ENCODE data around the gene OVCH2.

Gene OVCH2

DNA sequence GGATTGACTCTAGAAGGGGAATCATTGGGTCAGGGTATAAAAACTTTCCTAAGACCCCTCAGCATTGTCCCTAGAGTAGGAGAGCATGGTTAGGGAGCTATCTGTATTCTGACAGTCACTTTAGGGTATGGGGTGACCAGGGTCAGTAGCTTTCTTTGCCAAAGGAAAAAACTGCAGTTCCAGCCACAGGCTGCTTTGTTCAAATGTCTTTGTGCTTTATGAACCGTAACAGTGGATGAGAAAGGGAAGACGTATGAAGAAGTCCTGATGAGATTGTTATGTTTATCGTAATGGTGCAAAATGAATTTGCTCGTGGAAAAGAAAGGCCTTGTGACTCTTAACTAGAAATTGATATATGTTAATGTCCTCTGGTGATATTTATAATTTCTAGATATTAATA is 63.0 kb downstream of the OVCH2 start:
- Histone ChIP-seq H3K79me2 (ENCODE audit: insufficient read depth, low read length) (no peaks in the 10 kb centered on the region), H3K27me3 (ENCODE audit: insufficient read depth, low read length) (no peaks in the 10 kb centered on the region), H3K9me2 (ENCODE audit: low read depth, low read length) (no peaks in the 10 kb centered on the region), H3K27ac (ENCODE audit: low read depth, low read length, poor library complexity, severe bottlenecking) (no peak overlapping the region), H4K20me1 (ENCODE audit: insufficient read depth, low read length) (no peaks in the 10 kb centered on the region), H3K4me3 (ENCODE audit: low read depth, low read length, poor library complexity, severe bottlenecking) (no peak overlapping the region), H2AFZ (ENCODE audit: low read length) (no peak overlapping the region), H3K4me1 (ENCODE audit: insufficient read depth, low read length, severe bottlenecking) (peaks cover 9% of the 10 kb centered on the region), H3K9me3 (ENCODE audit: low read length) (no peaks in the 10 kb centered on the region), H3K4me2 (ENCODE audit: low read length) (no peak overlapping the region), H3K36me3 (ENCODE audit: insufficient read depth, low read length) (peaks cover 27% of the 10 kb centered on the region), H3K9ac (ENCODE audit: low read length) (no peak overlapping the region), H3F3A (ENCODE audit: insufficient read depth, low read length) (no peaks in the 10 kb centered on the region)
- TF ChIP-seq, protein P1, sequence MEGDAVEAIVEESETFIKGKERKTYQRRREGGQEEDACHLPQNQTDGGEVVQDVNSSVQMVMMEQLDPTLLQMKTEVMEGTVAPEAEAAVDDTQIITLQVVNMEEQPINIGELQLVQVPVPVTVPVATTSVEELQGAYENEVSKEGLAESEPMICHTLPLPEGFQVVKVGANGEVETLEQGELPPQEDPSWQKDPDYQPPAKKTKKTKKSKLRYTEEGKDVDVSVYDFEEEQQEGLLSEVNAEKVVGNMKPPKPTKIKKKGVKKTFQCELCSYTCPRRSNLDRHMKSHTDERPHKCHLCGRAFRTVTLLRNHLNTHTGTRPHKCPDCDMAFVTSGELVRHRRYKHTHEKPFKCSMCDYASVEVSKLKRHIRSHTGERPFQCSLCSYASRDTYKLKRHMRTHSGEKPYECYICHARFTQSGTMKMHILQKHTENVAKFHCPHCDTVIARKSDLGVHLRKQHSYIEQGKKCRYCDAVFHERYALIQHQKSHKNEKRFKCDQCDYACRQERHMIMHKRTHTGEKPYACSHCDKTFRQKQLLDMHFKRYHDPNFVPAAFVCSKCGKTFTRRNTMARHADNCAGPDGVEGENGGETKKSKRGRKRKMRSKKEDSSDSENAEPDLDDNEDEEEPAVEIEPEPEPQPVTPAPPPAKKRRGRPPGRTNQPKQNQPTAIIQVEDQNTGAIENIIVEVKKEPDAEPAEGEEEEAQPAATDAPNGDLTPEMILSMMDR (IDR thresholded peaks at IDR 0.05; ENCODE audit: low read length) = no peak
- TF ChIP-seq EZH2 (IDR thresholded peaks at IDR 0.05; ENCODE audit: borderline replicate concordance, low read length) = no peak

DNA sequence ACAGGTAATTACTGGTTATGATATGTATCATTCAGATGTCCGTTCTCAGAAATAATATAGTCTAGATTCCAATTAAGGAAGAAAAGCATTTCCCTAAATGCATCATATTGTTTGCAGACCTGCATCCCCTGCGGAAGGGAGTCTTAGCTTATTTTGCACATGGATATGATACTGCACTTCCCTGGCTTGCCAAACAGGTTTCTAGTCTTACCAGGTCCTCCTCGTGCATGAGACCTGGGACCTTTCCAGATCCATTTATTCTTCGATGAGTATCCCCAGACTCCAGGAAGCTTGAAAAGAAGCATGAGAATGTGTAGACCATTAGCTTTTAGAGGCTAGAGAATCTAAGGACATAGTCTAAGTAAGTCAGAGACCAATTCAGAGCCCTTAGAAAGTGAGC is 63.5 kb downstream of the OVCH2 start:
- Histone ChIP-seq H3K9ac (ENCODE audit: low read length) (no peak overlapping the region), H2AFZ (ENCODE audit: low read length) (no peak overlapping the region), H3K4me3 (ENCODE audit: low read depth, low read length, poor library complexity, severe bottlenecking) (no peak overlapping the region), H3K4me2 (ENCODE audit: low read length) (no peak overlapping the region), H3K9me3 (ENCODE audit: low read length) (no peaks in the 10 kb centered on the region), H3K36me3 (ENCODE audit: insufficient read depth, low read length) (peaks cover 26% of the 10 kb centered on the region), H3K79me2 (ENCODE audit: insufficient read depth, low read length) (no peaks in the 10 kb centered on the region), H3K4me1 (ENCODE audit: insufficient read depth, low read length, severe bottlenecking) (peaks cover 9% of the 10 kb centered on the region), H3K9me2 (ENCODE audit: low read depth, low read length) (no peaks in the 10 kb centered on the region), H4K20me1 (ENCODE audit: insufficient read depth, low read length) (no peaks in the 10 kb centered on the region), H3K27me3 (ENCODE audit: insufficient read depth, low read length) (no peaks in the 10 kb centered on the region), H3F3A (ENCODE audit: insufficient read depth, low read length) (no peaks in the 10 kb centered on the region), H3K27ac (ENCODE audit: low read depth, low read length, poor library complexity, severe bottlenecking) (no peak overlapping the region)
- no peak for TF ChIP-seq EZH2 (IDR thresholded peaks at IDR 0.05; ENCODE audit: borderline replicate concordance, low read length)
- TF ChIP-seq, protein P1 (IDR thresholded peaks at IDR 0.05; ENCODE audit: low read length) = no peak

DNA sequence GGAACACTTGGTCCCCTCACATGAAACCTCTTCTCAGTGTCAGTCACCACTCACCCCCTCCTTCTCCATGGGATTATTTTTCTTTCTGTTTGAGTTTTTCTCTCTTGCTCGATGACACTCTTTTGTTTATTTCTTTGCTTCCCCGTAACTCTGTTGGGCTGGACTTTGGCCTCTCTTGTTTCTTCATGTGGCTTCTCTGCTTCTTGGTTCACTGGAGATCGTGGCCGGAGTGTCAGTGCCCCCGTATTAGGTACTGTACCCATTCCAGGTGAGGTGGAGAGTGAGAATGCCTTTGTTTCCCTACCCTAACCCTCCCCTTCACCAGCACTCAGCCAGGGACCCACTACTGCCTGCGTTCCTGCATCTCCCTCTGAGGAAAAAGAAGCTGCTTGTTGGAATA is 65.5 kb downstream of the OVCH2 start:
- H3K9me3 ChIP-seq (ENCODE audit: low read length) = no peaks in the 10 kb centered on the region
- peaks cover 9% of the 10 kb centered on the region for H3K4me1 ChIP-seq (ENCODE audit: insufficient read depth, low read length, severe bottlenecking)
- H3K36me3 ChIP-seq (ENCODE audit: insufficient read depth, low read length) = peaks cover 44% of the 10 kb centered on the region
- H4K20me1 ChIP-seq (ENCODE audit: insufficient read depth, low read length) = no peaks in the 10 kb centered on the region
- no peak overlapping the region for H3K4me2 ChIP-seq (ENCODE audit: low read length)
- TF ChIP-seq EZH2 (IDR thresholded peaks at IDR 0.05; ENCODE audit: borderline replicate concordance, low read length) = no peak
- TF ChIP-seq, protein P1 (IDR thresholded peaks at IDR 0.05; ENCODE audit: low read length) = no peak
- no peaks in the 10 kb centered on the region for H3K79me2 ChIP-seq (ENCODE audit: insufficient read depth, low read length)
- no peak overlapping the region for H3K4me3 ChIP-seq (ENCODE audit: low read depth, low read length, poor library complexity, severe bottlenecking)
- H3K9ac ChIP-seq (ENCODE audit: low read length) = no peak overlapping the region
- no peak overlapping the region for H2AFZ ChIP-seq (ENCODE audit: low read length)
- no peaks in the 10 kb centered on the region for H3F3A ChIP-seq (ENCODE audit: insufficient read depth, low read length)
- no peak overlapping the region for H3K27ac ChIP-seq (ENCODE audit: low read depth, low read length, poor library complexity, severe bottlenecking)
- no peaks in the 10 kb centered on the region for H3K9me2 ChIP-seq (ENCODE audit: low read depth, low read length)
- H3K27me3 ChIP-seq (ENCODE audit: insufficient read depth, low read length) = no peaks in the 10 kb centered on the region
